NCI-H1417 (cell line): ENCODE results near the gene PLCD1.

Experiments
- DNase-seq, 3 experiments: peaks; one replicate each; lab custom pipeline; 2025; lab: John Stamatoyannopoulos, UW

Gene PLCD1

GRCh38 chr3:37964146-37964545 lies 65.3 kb downstream of the PLCD1 start:
- DNase-seq, result no peak

- no peak for DNase-seq
These were observed 65.8 kb downstream of the PLCD1 start for GRCh38 chr3:37963635-37964034.

GRCh38 chr3:37963016-37963415 lies 66.4 kb downstream of the PLCD1 start:
- DNase-seq, result no peak

GRCh38 chr3:37961622-37962431 lies 67.6 kb downstream of the PLCD1 start:
- DNase-seq, result no peak

GRCh38 chr3:37957539-37957936 lies 71.9 kb downstream of the PLCD1 start:
- no peak for DNase-seq
